ENCODE results near the gene ANKS1B. TPM values are rescaled to one million over a fixed set of nuclear protein-coding genes. Genes with fewer than 3 reads are reported as not detected.

The ANKS1B gene
- total and polyA plus RNA-seq, 2 of the 4 experiments (the other 2 are of a cell fraction): 0.17 to 0.18 TPM

DNA sequence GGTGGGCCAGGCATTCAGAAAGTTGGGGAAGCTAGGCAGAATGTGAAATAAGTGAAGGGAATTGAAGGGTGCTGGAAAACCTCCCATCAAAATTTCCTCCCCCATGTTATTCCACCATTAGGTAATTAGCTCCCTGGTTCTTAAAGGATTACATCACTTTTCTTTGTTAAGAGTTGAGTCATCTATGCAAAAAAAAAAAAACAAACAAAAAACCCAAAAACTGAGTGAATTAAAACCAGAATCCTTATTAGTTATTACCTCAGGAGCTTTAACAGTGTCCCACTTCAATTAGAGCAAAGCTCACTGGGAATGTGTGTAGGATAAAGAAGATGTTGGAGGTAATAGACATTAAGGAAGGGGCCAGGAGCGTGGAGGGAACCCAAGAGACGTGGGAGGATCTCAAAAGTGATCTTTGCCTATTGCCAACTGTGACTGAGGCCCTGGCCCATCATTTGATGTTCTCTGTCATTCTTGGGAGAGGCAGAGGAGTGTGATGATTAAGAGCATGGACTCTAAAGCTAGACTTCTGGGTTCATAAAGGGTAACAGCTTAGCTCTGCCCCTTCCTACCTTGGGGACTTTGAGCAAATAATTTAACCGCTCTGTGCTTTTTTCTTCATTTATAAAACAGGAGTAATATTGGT lies 975.0 kb downstream of the ANKS1B start:
- no peaks in the 10 kb centered on the region for H3K9me3 ChIP-seq (ENCODE audit: control insufficient read depth, insufficient read depth, low read length)
- no peak overlapping the region for H2BK20ac ChIP-seq (ENCODE audit: low read depth, low read length)
- H3K27ac ChIP-seq (ENCODE audit: insufficient read depth, low read length): no peak overlapping the region
- H3K4me2 ChIP-seq (ENCODE audit: low read depth, low read length): no peak overlapping the region
- H4K20me1 ChIP-seq (ENCODE audit: insufficient read depth, low read length): no peaks in the 10 kb centered on the region
- DNase-seq (no peak), ATAC-seq (ENCODE audit: low read depth) (no peak)
- no TSS peak for BruUV-seq (replicated peaks)
- WGBS, 2 experiments (ENCODE audit: extremely low coverage in 2 of 2, insufficient read length in 1 of 2): 8% methylated on average over 2 of the region's 3 CpGs; no CpG with 5 or more reads in 1 of the 2 experiments
- no peak overlapping the region for H3K23ac ChIP-seq (ENCODE audit: low read depth, low read length)
- no peak overlapping the region for H4K5ac ChIP-seq (ENCODE audit: low read depth, low read length)
- H3K36me3 ChIP-seq (ENCODE audit: control insufficient read depth, insufficient read depth, low read length): no peaks in the 10 kb centered on the region
- H3K56ac ChIP-seq (ENCODE audit: extremely low read depth, insufficient read depth, low read length): no peak overlapping the region
- H3K4me3 ChIP-seq (ENCODE audit: insufficient read depth, low read depth, low read length): no peak overlapping the region
- H2AK9ac ChIP-seq (replicated peaks; ENCODE audit: low read depth, low read length, poor library complexity): no peak overlapping the region
- H3K4me1 ChIP-seq (ENCODE audit: control insufficient read depth, insufficient read depth, low read length): no peaks in the 10 kb centered on the region
- in situ Hi-C loops (cut with MboI; ENCODE audit: low sequenced_read_pairs) (no loop called here), dilution Hi-C loops (cut with HindIII; ENCODE audit: low sequenced_read_pairs, unreplicated experiment) (no loop called here), intact Hi-C loops (cut with micrococcal nuclease) (no loop called here)
- H4K91ac ChIP-seq (ENCODE audit: insufficient read depth, low read depth, low read length): no peak overlapping the region
- no peak overlapping the region for H2AK5ac ChIP-seq (ENCODE audit: low read depth, low read length)
- no peaks in the 10 kb centered on the region for H3K9me1 ChIP-seq (ENCODE audit: insufficient read depth, low read length)
- H3K18ac ChIP-seq (ENCODE audit: low read depth, low read length): no peak overlapping the region
- no peak overlapping the region for H4K8ac ChIP-seq (ENCODE audit: low read depth in 2 of 2, low read length in 2 of 2)
- no peaks in the 10 kb centered on the region for H3K27me3 ChIP-seq (ENCODE audit: control insufficient read depth, insufficient read depth, low read length)
- H3K14ac ChIP-seq (replicated peaks; ENCODE audit: low read depth, low read length): no peak overlapping the region
- H3K4ac ChIP-seq (ENCODE audit: low read depth, low read length): no peak overlapping the region
- H2BK5ac ChIP-seq (ENCODE audit: low read depth, low read length, poor library complexity, severe bottlenecking): no peak overlapping the region
- H2BK120ac ChIP-seq (ENCODE audit: low read depth, low read length): no peak overlapping the region
- H2BK15ac ChIP-seq (ENCODE audit: low read depth, low read length): no peak overlapping the region
- TF ChIP-seq NFE2L2 (IDR thresholded peaks at IDR 0.05; ENCODE audit: low read depth, low read length) (no peak), RCOR1 (IDR thresholded peaks at IDR 0.05; ENCODE audit: insufficient replicate concordance, low read length) (no peak), CHD1 (IDR thresholded peaks at IDR 0.05; ENCODE audit: low read depth, low read length) (no peak), POLR2A (IDR thresholded peaks at IDR 0.05; ENCODE audit: low read depth, low read length) (no peak), MAFK (IDR thresholded peaks at IDR 0.05; ENCODE audit: low read depth, low read length) (no peak), MAZ (IDR thresholded peaks at IDR 0.05; ENCODE audit: borderline replicate concordance, low read depth, low read length) (no peak), RAD21 (IDR thresholded peaks at IDR 0.05; ENCODE audit: low read length) (no peak), FOS (IDR thresholded peaks at IDR 0.05; ENCODE audit: low read depth, low read length) (no peak), SMC3 (IDR thresholded peaks at IDR 0.05; ENCODE audit: low read depth, low read length) (no peak), MXI1 (IDR thresholded peaks at IDR 0.05; ENCODE audit: borderline replicate concordance, low read depth, low read length) (no peak), RFX5 (IDR thresholded peaks at IDR 0.05; ENCODE audit: low read depth, low read length) (no peak), BHLHE40 (IDR thresholded peaks at IDR 0.05; ENCODE audit: low read depth, low read length) (no peak), CEBPB (IDR thresholded peaks at IDR 0.05; ENCODE audit: low read depth, low read length) (no peak)
- TF ChIP-seq, protein P1, sequence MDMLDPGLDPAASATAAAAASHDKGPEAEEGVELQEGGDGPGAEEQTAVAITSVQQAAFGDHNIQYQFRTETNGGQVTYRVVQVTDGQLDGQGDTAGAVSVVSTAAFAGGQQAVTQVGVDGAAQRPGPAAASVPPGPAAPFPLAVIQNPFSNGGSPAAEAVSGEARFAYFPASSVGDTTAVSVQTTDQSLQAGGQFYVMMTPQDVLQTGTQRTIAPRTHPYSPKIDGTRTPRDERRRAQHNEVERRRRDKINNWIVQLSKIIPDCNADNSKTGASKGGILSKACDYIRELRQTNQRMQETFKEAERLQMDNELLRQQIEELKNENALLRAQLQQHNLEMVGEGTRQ (IDR thresholded peaks at IDR 0.05; ENCODE audit: low read depth, low read length): no peak
- TF ChIP-seq, protein P2, sequence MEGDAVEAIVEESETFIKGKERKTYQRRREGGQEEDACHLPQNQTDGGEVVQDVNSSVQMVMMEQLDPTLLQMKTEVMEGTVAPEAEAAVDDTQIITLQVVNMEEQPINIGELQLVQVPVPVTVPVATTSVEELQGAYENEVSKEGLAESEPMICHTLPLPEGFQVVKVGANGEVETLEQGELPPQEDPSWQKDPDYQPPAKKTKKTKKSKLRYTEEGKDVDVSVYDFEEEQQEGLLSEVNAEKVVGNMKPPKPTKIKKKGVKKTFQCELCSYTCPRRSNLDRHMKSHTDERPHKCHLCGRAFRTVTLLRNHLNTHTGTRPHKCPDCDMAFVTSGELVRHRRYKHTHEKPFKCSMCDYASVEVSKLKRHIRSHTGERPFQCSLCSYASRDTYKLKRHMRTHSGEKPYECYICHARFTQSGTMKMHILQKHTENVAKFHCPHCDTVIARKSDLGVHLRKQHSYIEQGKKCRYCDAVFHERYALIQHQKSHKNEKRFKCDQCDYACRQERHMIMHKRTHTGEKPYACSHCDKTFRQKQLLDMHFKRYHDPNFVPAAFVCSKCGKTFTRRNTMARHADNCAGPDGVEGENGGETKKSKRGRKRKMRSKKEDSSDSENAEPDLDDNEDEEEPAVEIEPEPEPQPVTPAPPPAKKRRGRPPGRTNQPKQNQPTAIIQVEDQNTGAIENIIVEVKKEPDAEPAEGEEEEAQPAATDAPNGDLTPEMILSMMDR (conservative IDR thresholded peaks at IDR 0.05; ENCODE audit: low read depth, low read length): no peak
- TF ChIP-seq, protein P3, sequence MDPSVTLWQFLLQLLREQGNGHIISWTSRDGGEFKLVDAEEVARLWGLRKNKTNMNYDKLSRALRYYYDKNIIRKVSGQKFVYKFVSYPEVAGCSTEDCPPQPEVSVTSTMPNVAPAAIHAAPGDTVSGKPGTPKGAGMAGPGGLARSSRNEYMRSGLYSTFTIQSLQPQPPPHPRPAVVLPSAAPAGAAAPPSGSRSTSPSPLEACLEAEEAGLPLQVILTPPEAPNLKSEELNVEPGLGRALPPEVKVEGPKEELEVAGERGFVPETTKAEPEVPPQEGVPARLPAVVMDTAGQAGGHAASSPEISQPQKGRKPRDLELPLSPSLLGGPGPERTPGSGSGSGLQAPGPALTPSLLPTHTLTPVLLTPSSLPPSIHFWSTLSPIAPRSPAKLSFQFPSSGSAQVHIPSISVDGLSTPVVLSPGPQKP (IDR thresholded peaks at IDR 0.05; ENCODE audit: borderline replicate concordance, low read depth, low read length): no peak
- no peak overlapping the region for H3K9ac ChIP-seq (ENCODE audit: low read depth, low read length)
- POLR2A ChIA-PET (ENCODE audit: unreplicated experiment): interaction anchor here (0.6 kb wide), 1 partner anchor 41 kb away, joined by 3 read pairs; no protein-coding TSS in a partner anchor
- H2AFZ ChIP-seq (replicated peaks; ENCODE audit: low read length, poor library complexity): no peak overlapping the region
- no peaks in the 10 kb centered on the region for H3K79me1 ChIP-seq (ENCODE audit: low read depth in 1 of 2, low read length in 2 of 2)
- CTCF ChIA-PET: interaction anchor here (0.7 kb wide), 1 partner anchor 288 kb away, joined by 3 read pairs; no protein-coding TSS in a partner anchor

Data from IMR-90 (cell line).